DND-41 (cell line): ENCODE data around the gene UEVLD.

Source experiments
- ATAC-seq: fragments of 200-7000 bp; cut with Tn5 transposase; 3 replicates; pipeline ENCODE4 v1.9.1; 2021; ENCODE audit warnings: low read depth; ENCODE audit not compliant: insufficient read depth
- DNase-seq: peaks from one replicate; pipeline ENCODE4 v3.0.0-alpha.2; 2020
- H2AFZ ChIP-seq: 2 replicates; pipeline ENCODE4 v1.6.0; 2012; ENCODE audit warnings: low read depth, low read length
- H3K27ac ChIP-seq: 2 replicates; pipeline ENCODE4 v1.5.1; 2012; ENCODE audit warnings: low read length, inconsistent platforms
- H3K27me3 ChIP-seq: fragments of 200-600 bp; sonication (generic); 2 replicates; pipeline ENCODE4 v1.6.0; 2012; ENCODE audit warnings: low read length, mild to moderate bottlenecking, inconsistent platforms; ENCODE audit not compliant: insufficient read depth, poor library complexity
- H3K36me3 ChIP-seq: 2 replicates; pipeline ENCODE4 v1.5.1; 2012; ENCODE audit warnings: low read length, inconsistent platforms; ENCODE audit not compliant: insufficient read depth
- H3K4me1 ChIP-seq: 2 replicates; pipeline ENCODE4 v1.5.1; 2012; ENCODE audit warnings: mild to moderate bottlenecking, low read length; ENCODE audit not compliant: insufficient read depth
- H3K4me2 ChIP-seq: 2 replicates; pipeline ENCODE4 v1.6.0; 2012; ENCODE audit warnings: mild to moderate bottlenecking, moderate library complexity, low read length, inconsistent platforms; ENCODE audit not compliant: insufficient read depth
- H3K4me3 ChIP-seq, 2 experiments: fragments of 200-600 bp in 1 of 2; shearing (Covaris generic) in 1 of 2; 2 replicates each; pipeline ENCODE4 v1.5.1; 2012 to 2016; ENCODE audit warnings: inconsistent platforms in 2 of 2, low read length in 2 of 2, mild to moderate bottlenecking in 2 of 2, low read depth in 1 of 2, moderate library complexity in 1 of 2
- H3K79me2 ChIP-seq: 2 replicates; pipeline ENCODE4 v1.6.0; 2012; ENCODE audit warnings: low read length, inconsistent platforms; ENCODE audit not compliant: insufficient read depth
- H3K9ac ChIP-seq: 2 replicates; pipeline ENCODE4 v1.6.0; 2012; ENCODE audit warnings: low read depth, mild to moderate bottlenecking, inconsistent platforms, low read length, moderate library complexity
- H3K9me3 ChIP-seq: 2 replicates; pipeline ENCODE4 v1.5.1; 2012; ENCODE audit warnings: low read length, moderate library complexity, mild to moderate bottlenecking, inconsistent platforms; ENCODE audit not compliant: insufficient read depth, severe bottlenecking
- H4K20me1 ChIP-seq: 2 replicates; pipeline ENCODE4 v1.6.0; 2012; ENCODE audit warnings: low read length; ENCODE audit not compliant: insufficient read depth
- EZH2 ChIP-seq: IDR thresholded peaks from 3 replicates; pipeline ENCODE4 v1.6.1; 2012; ENCODE audit warnings: borderline replicate concordance, low read depth, mild to moderate bottlenecking, moderate library complexity, low read length, inconsistent platforms; ENCODE audit not compliant: severe bottlenecking
- TF ChIP-seq, protein P1 (sequence below): IDR thresholded peaks from 2 replicates; pipeline ENCODE4 v1.5.1; 2012; ENCODE audit warnings: borderline replicate concordance, low read length, moderate library complexity, mild to moderate bottlenecking; ENCODE audit not compliant: poor library complexity, severe bottlenecking; ENCODE audit errors: extremely low read depth

Gene UEVLD

DNA sequence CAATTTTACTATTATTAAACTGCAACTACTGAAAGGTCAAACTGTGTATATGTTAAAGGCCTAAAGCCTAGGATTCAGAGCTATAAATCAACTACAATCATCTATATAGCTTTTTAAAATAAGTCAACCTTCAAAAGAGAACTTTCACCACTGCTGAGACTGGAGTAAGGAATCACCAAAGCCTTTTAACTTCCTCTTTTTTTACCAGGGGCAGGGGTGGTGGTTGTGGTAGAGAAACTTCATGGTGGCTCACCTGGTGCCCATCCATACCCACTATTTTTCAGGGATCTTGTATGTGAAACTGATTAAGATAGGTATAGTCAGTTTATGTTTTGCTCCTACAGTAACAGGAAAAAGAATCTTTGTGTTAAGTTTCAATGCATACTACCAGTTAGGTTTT, 93.3 kb downstream of the UEVLD start:
- H3K36me3 ChIP-seq: peaks cover 73% of the 10 kb centered on the region
- no peak for ATAC-seq
- H3K9ac ChIP-seq: no peak overlapping the region
- H4K20me1 ChIP-seq: no peaks in the 10 kb centered on the region
- H3K4me3 ChIP-seq: no peak overlapping the region
- H3K27ac ChIP-seq: no peak overlapping the region
- H3K9me3 ChIP-seq: no peaks in the 10 kb centered on the region
- H3K27me3 ChIP-seq: no peaks in the 10 kb centered on the region
- no peak for TF ChIP-seq EZH2
- TF ChIP-seq, protein P1, sequence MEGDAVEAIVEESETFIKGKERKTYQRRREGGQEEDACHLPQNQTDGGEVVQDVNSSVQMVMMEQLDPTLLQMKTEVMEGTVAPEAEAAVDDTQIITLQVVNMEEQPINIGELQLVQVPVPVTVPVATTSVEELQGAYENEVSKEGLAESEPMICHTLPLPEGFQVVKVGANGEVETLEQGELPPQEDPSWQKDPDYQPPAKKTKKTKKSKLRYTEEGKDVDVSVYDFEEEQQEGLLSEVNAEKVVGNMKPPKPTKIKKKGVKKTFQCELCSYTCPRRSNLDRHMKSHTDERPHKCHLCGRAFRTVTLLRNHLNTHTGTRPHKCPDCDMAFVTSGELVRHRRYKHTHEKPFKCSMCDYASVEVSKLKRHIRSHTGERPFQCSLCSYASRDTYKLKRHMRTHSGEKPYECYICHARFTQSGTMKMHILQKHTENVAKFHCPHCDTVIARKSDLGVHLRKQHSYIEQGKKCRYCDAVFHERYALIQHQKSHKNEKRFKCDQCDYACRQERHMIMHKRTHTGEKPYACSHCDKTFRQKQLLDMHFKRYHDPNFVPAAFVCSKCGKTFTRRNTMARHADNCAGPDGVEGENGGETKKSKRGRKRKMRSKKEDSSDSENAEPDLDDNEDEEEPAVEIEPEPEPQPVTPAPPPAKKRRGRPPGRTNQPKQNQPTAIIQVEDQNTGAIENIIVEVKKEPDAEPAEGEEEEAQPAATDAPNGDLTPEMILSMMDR: no peak
- DNase-seq: no peak
- no peaks in the 10 kb centered on the region for H3K79me2 ChIP-seq
- H3K4me1 ChIP-seq: no peaks in the 10 kb centered on the region
- H2AFZ ChIP-seq: no peak overlapping the region
- no peak overlapping the region for H3K4me2 ChIP-seq

DNA sequence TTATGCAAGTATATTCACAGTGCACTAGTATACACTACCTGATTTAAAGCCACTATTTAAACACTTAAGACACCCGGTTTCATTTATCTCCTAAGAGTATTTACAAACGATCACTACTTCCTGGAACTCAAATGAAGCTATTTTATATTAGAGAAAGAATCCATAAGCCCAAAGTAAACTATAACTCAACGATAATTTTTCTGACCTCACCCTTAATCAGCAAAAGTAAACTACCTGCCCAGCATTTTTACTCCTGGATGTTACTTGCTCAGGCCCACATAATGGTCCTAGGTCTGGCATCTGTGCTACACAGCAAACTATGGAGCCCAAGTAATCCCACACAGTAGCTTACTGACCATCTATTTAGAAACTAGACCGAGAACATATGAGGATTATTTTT, 95.2 kb downstream of the UEVLD start:
- DNase-seq (no peak), ATAC-seq (no peak)
- no peak for TF ChIP-seq EZH2
- TF ChIP-seq, protein P1: no peak
- H3K9ac ChIP-seq: no peak overlapping the region
- no peaks in the 10 kb centered on the region for H3K9me3 ChIP-seq
- no peak overlapping the region for H2AFZ ChIP-seq
- H3K36me3 ChIP-seq: peaks cover 69% of the 10 kb centered on the region
- no peaks in the 10 kb centered on the region for H3K79me2 ChIP-seq
- H3K4me2 ChIP-seq: no peak overlapping the region
- H3K4me3 ChIP-seq: no peak overlapping the region
- no peaks in the 10 kb centered on the region for H3K27me3 ChIP-seq
- no peaks in the 10 kb centered on the region for H3K4me1 ChIP-seq
- no peaks in the 10 kb centered on the region for H4K20me1 ChIP-seq
- no peak overlapping the region for H3K27ac ChIP-seq

DNA sequence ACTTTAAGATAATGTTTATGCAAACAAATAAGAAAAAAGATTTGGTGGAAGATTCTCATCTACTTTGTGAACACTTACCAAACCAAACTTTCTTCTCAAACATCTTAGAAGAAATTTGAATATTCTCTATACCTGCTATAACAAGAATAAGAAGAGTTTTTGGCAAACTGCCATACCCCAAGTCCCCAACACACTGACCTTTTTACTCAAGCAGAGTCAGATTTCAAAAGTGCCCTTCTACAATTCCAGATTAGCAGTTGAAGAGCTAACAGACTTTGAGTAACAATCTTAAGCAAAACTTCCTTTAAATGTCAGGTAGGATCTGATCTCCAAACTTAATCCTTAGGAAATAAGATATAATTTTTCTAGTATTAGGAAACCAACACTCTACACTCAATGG, 95.6 kb downstream of the UEVLD start:
- Histone ChIP-seq H3K27ac (no peak overlapping the region), H3K79me2 (no peaks in the 10 kb centered on the region), H3K9ac (no peak overlapping the region), H4K20me1 (no peaks in the 10 kb centered on the region), H3K4me3 (no peak overlapping the region), H3K4me2 (no peak overlapping the region), H3K9me3 (no peaks in the 10 kb centered on the region), H3K4me1 (no peaks in the 10 kb centered on the region), H2AFZ (no peak overlapping the region), H3K36me3 (peaks cover 67% of the 10 kb centered on the region), H3K27me3 (no peaks in the 10 kb centered on the region)
- ATAC-seq (no peak), DNase-seq (no peak)
- TF ChIP-seq EZH2: no peak
- TF ChIP-seq, protein P1: no peak

DNA sequence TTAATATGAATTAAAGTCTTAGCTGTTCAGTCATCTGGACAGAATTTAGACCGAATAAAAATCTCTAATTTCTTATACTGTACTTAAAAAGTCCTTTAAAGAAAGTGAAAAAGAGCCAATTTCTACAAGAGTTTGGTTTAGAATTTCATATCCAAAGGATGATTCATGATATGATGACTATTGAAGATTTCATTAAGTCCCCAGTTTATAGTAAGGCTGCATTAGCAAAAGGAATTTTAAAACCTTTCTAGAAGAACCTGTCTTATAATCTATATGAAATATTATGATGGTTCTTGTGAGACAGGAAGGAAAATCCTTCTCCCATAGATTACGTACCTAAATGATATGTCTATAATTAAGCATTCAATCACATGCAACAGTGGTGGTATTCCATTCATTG, 96.6 kb downstream of the UEVLD start:
- H3K4me2 ChIP-seq: no peak overlapping the region
- H3K4me3 ChIP-seq: no peak overlapping the region
- H3K9ac ChIP-seq: no peak overlapping the region
- no peaks in the 10 kb centered on the region for H3K79me2 ChIP-seq
- peaks cover 68% of the 10 kb centered on the region for H3K36me3 ChIP-seq
- ATAC-seq (no peak), DNase-seq (no peak)
- H4K20me1 ChIP-seq: no peaks in the 10 kb centered on the region
- no peak overlapping the region for H2AFZ ChIP-seq
- no peak for TF ChIP-seq EZH2
- TF ChIP-seq, protein P1: no peak
- H3K4me1 ChIP-seq: no peaks in the 10 kb centered on the region
- H3K9me3 ChIP-seq: no peaks in the 10 kb centered on the region
- no peaks in the 10 kb centered on the region for H3K27me3 ChIP-seq
- H3K27ac ChIP-seq: no peak overlapping the region
